ENCODE data around the gene ADAM21.
"Not testable (repeated sequence)": the region's sequence is repeated elsewhere in the genome, so short reads cannot be mapped to it uniquely, and the experiment has no call there.

DNA sequence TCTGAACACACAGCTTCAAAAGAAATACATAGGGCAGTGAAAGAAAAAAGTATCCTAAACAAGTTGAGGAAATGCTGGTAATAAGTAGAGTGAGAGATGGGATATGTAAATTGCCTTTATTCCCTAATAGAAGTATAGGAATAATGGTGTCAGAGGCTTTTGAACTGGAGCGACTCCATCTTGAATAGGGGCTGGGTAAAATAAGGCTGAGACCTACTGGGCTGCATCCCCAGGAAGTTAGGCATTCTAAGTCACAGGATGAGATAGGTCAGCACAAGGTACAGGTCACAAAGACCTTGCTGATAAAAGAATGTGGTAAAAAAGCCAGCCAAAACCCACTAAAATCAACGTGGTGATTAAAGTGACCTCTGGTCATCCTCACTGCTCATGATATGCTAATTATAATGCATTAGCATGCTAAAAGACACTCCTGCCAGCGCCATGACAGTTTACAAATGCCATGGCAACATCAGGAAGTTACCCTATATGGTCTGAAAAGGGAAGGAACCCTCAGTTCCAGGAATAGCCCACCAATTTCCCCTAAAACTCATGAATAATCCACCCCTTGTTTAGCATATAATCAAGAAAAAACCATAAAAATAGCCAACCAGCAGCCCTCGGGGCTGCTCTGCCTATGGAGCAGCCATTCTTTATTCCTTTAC, 32.6 kb upstream of the ADAM21 start:
- not testable (repeated sequence) for TF ChIP-seq ETV6 (CRISPR knock-in tag; IDR thresholded peaks at IDR 0.05)
- TF ChIP-seq, protein P1, sequence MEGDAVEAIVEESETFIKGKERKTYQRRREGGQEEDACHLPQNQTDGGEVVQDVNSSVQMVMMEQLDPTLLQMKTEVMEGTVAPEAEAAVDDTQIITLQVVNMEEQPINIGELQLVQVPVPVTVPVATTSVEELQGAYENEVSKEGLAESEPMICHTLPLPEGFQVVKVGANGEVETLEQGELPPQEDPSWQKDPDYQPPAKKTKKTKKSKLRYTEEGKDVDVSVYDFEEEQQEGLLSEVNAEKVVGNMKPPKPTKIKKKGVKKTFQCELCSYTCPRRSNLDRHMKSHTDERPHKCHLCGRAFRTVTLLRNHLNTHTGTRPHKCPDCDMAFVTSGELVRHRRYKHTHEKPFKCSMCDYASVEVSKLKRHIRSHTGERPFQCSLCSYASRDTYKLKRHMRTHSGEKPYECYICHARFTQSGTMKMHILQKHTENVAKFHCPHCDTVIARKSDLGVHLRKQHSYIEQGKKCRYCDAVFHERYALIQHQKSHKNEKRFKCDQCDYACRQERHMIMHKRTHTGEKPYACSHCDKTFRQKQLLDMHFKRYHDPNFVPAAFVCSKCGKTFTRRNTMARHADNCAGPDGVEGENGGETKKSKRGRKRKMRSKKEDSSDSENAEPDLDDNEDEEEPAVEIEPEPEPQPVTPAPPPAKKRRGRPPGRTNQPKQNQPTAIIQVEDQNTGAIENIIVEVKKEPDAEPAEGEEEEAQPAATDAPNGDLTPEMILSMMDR (IDR thresholded peaks at IDR 0.05), result not testable (repeated sequence)
- TF ChIP-seq, protein P2, sequence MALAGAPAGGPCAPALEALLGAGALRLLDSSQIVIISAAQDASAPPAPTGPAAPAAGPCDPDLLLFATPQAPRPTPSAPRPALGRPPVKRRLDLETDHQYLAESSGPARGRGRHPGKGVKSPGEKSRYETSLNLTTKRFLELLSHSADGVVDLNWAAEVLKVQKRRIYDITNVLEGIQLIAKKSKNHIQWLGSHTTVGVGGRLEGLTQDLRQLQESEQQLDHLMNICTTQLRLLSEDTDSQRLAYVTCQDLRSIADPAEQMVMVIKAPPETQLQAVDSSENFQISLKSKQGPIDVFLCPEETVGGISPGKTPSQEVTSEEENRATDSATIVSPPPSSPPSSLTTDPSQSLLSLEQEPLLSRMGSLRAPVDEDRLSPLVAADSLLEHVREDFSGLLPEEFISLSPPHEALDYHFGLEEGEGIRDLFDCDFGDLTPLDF (CRISPR knock-in tag; IDR thresholded peaks at IDR 0.05), result not testable (repeated sequence)
- TF ChIP-seq, protein P3, sequence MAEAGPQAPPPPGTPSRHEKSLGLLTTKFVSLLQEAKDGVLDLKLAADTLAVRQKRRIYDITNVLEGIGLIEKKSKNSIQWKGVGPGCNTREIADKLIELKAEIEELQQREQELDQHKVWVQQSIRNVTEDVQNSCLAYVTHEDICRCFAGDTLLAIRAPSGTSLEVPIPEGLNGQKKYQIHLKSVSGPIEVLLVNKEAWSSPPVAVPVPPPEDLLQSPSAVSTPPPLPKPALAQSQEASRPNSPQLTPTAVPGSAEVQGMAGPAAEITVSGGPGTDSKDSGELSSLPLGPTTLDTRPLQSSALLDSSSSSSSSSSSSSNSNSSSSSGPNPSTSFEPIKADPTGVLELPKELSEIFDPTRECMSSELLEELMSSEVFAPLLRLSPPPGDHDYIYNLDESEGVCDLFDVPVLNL (CRISPR knock-in tag; IDR thresholded peaks at IDR 0.05; ENCODE audit: borderline replicate concordance, low read depth), result not testable (repeated sequence)

Measured in WTC11 (cell line).